ELR (cell line): ENCODE measurements around the gene CACNB1.
"Not testable (repeated sequence)": the region's sequence is repeated elsewhere in the genome, so short reads cannot be mapped to it uniquely, and the experiment has no call there.

Experiments
- DNase-seq: peaks from one replicate; pipeline ENCODE4 v3.0.0-alpha.2; 2015; ENCODE audit warnings: low read depth

The CACNB1 gene

DNA sequence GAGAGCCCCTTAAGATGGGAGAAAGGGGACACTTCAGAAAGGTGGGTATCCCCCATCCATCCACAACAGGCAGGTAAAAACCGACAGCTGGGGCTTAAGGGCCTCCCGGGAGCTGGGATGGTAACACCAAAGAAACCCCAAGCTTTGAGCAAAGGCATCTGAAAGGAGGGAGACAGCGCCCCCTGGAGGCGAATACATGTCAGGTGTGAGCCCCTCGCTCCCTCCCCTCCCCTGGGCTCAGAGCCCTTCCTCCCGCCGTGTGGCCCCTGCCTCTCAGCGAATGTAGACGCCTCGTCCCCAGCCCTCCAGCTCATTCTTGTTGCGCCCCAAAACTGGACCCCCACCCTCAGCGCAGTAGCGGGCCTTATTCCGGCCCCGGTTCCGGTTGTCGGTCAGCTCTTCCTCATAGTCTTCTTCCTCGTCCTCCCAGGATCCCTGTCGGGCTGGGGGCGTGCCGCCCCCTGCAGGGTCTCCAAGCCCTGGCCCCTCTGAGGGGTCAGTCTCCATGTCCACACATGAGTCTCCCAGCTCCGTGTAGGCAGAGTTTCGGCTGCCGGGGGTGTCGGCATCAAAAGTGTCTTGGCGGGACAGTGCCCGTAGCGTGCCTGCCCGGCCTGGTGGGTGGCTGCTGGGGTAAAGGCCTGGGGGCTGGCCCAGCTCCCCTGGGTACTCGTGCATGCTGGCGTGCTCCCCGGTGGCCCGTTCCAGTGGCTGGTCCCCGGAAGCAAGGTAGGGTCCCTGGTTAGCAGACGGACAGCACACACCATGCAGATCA, 22.4 kb downstream of the CACNB1 start:
- peak; percentile 74 for DNase-seq

GRCh38 chr17:39173526-39174274, 23.8 kb downstream of the CACNB1 start:
- no peak for DNase-seq

DNA sequence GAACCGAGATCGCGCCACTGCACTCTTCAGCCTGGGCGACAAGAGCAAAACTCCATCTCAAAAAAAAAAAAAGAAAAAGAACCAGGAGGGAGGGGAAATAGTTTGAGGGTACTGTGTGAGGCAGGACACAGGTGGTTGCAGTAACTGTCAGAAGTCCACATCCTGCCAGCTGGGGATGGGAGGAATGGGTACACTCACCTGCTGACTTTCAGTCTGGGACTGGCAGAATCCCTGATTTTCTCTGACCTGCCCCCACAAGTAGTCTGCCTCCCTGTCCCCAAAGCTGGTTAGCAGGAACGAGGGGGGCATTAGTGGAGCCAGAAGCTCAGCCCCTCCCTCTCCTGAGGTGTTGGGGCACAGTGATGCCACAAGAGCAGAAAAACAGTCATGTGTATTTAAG, 24.4 kb downstream of the CACNB1 start:
- no peak for DNase-seq

DNA sequence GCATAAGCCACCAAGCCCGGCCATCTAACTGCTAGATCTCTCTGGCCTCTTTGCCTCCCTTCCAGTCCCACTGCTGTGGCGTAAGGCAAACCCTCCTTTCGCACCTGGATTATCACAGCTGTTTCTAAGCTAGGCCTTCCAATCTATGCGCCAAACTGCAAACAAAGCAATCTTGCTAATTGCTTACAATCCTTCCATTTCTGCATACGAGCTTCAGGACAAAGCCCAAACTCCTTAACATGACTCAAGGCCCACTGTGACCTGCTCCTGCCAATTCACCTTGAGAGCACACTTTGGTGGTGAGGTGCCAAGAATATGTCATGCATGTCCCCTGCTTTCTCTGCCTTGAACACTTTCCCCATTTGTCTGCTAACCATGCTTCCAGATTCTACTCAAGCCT, 25.5 kb downstream of the CACNB1 start:
- DNase-seq, result no peak

GRCh38 chr17:39170558-39170957, 26.9 kb downstream of the CACNB1 start:
- no peak for DNase-seq

DNA sequence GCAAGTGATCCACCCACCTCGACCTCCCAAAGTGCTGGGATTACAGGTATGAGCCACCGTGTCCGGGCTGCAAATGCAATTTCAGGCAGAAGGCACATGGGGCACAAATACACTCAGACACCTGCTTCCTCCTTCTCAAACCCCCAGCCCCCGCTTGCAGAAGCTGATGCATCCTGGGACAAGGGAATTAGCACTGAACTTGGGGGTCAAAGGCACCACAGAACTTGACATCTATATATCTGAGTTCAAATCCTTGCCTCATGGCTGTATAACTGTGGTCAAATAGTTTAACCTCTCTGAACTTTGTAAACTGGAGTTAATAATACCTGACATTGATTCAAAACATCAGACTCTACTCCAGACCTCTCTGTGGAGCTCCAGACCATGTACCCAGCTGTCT, 27.4 kb downstream of the CACNB1 start:
- no peak for DNase-seq

DNA sequence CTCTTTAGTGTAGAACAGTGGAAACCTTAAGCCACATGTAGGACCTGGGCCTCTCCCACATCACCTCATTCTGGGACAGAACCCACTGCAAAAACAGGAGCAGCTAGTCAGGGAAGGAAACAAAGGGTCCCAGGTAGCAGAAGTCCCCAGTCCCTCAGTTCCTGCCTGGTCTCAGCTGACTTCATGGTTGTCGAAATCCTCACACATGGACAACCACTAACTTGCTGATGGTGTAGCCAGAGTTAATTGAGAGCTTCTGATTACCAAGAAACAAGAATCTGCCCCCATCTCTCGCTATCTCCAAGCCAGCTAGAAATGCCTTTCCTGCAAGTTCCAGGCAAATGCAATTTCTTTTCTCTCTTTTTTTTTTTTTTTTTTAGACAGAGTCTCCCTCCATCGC, 28.0 kb downstream of the CACNB1 start:
- DNase-seq, result no peak

DNA sequence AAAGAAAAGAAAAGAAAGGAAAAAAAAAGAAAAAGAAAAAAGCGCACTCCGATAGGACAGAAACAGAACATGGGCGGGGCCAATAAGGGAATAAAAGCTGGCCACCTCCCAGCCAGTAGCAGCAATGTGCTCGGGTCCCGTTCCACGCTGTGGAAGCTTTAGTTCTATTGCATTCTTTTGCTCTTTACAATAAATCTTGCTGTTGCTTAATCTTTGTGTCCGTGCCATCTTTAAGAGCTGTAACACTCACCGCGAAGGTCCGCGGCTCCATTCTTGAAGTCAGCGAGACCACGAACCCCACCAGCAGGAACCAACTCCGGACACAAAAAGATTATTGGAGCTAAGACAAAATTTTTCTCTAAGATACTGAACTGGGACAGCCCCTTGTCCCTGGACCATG, 28.4 kb downstream of the CACNB1 start:
- DNase-seq, result no peak

DNA sequence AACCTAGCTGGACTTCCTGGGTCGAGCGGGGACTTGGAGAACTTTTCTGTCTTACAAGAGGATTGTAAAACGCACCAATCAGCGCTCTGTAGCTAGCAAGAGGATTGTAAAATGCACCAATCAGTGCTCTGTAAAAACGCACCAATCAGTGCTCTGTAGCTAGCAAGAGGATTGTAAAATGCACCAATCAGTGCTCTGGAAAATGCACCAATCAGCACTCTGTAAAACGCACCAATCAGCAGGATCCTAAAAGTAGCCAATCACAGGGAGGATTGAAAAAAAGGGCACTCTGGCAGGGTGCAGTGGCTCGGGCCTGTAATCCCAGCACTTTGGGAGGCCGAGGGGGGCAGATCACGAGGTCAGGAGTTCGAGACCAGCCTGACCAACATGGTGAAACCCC, 29.0 kb downstream of the CACNB1 start:
- DNase-seq, result not testable (repeated sequence)

- no peak for DNase-seq
These were observed 30.0 kb downstream of the CACNB1 start for GRCh38 chr17:39167476-39167875.

DNA sequence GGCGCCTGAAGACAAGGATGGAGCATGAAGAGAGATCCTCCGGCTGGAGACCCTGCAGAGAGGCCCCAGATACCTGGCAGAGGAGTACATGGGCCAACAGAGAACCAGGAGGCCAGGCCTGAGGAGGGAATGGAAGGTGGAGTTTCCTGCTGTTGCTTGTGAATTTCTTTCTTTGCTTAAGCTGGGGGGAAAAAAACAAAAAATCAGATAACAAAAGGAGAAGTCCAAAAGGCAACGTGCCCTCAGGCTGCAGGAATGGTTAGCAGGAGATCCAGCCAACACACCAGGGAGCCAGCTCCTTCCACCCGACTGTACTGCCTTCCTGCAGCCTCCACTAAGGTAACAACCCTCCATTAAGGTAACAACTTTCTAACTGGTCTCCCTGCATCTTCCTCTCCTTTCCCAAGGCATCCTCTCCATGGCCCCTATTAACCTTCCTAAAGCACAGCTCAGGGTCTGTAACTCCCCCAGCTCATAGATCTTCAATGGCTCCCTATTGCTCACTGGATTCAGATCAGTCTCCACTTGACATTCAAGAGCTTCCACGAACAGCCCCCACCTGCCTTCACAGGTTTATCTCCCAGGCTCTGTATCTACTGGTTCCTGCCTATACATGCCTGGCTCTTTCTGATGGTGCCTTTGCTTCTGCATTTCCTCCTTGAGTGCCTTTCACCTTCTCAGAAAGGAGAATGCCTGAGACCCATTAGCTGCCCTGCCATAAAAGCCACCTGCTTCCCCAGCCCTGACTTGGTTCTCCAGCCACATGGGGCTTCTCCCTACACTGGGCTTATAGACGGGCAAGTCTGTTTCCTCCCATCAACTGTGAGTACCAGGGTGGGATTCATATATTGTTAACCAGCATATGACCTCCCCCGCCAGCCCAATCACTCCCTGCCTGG, 30.8 kb downstream of the CACNB1 start:
- DNase-seq, result no peak

GRCh38 chr17:39165841-39166349, 31.6 kb downstream of the CACNB1 start, which contains the start of gene ARL5C:
Gene ARL5C (minus strand): TSS chr17:39166161. CDS start chr17:39165760, 401 bp downstream.
- no peak for DNase-seq

- DNase-seq, result no peak
These were observed 32.2 kb downstream of the CACNB1 start for GRCh38 chr17:39165178-39165840.

GRCh38 chr17:39164675-39165143, 32.8 kb downstream of the CACNB1 start:
- DNase-seq, result peak; percentile 94

DNA sequence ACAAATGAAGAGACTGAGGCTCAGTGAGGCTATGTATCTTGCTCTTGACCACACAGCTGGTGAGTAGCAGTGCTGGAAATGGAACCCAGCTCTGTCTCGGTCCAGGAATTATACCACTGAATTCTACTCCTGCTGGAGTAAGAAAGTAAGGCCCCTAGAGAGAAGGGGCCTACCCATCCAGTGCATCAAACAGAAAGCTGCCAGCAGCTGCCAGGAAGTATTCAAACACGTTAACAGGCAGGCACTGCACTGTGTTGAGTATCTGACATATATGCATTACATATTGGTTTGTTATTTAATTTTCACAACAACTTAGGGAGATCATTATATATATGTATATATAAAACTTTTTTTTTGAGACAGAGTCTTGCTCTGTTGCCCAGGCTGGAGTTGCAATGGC, 35.5 kb downstream of the CACNB1 start:
- no peak for DNase-seq

DNA sequence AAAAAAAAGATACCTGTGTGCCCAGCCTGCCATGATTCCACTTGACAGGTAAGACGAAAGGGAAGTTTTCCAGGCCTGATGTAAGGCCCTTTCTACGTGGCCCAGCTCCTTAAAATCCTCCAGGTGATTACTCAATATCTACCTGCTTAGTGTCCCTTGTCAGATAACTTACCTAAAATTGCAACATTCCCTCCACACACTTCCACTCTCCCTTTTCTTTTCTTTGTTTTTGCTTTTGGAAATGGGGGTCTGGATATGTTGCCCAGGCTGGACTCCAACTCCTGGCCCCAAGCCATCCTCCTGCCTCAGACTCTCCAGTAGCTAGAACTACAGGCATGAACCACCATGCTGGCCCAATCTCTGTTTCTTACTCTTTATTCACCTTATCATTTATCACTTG, 38.8 kb downstream of the CACNB1 start:
- DNase-seq, result no peak

GRCh38 chr17:39156491-39156890, 41.0 kb downstream of the CACNB1 start:
- no peak for DNase-seq

- no peak for DNase-seq
These were observed 41.8 kb downstream of the CACNB1 start for GRCh38 chr17:39155654-39156053.

GRCh38 chr17:39153599-39154051, 43.8 kb downstream of the CACNB1 start:
- peak; percentile 92 for DNase-seq

DNA sequence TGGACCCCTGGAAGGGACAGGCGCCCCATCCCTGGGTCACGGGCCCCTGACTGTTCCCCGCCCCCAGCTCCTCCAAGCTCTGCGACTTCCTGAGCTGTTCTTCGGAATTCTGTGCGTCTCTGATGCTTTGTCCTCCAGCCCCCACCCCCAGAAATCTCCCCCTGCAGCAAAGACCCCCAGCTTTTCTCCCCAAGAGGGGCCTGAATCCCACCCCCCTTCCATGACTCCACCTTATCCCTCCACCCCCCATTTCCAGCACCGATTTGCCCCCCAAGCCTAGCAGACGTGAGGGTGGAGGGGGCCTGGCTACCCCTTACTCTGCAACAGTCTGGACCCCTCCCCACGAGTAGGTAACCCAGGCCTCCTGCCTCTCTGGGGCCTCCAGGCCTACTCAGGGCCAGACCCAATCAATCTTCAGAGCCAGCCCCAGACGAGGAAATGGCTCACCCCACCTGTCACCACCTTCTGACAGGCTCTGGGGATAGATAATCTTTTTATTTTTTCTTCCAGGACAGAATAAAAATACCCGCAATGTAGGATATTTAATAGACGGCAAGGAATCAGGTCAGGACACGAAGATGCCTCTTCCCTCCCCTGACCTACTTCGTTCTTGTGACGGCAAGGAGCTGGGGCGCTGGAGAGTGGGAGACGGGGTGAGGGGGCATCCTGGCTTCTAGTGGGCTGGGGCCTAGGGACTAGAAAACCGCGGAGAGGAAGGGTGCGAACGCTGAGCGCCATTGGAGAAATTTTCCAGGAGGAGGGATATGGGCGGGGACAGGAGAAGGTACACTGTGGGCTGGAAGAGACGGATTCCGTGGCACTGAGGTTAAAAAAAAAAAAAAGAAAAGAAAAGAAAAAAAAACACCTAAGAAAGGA, 45.3 kb downstream of the CACNB1 start:
- DNase-seq, result no peak
